K562 (cell line): ENCODE data around the gene IGFL1. TPM values are rescaled to one million over a fixed set of nuclear protein-coding genes. Genes with fewer than 3 reads are reported as not detected.

Experiments used
- ATF1 ChIP-seq, 2 experiments: fragments of 450-650 bp in 1 of 2; IDR thresholded peaks; 2 replicates each; pipeline ENCODE4 v1.6.1; 2016; ENCODE audit warnings: missing compliant biosample characterization in 1 of 2, missing genetic modification characterization in 1 of 2
- DNMT1 ChIP-seq: fragments of 450-650 bp; IDR thresholded peaks from 2 replicates; pipeline ENCODE4 v1.6.1; 2016; ENCODE audit warnings: antibody characterized with exemption, mild to moderate bottlenecking
- HDGF ChIP-seq: fragments of 450-650 bp; IDR thresholded peaks from 2 replicates; pipeline ENCODE4 v1.6.1; 2016
- HMG20B ChIP-seq: fragments of 250-450 bp; sonication (Bioruptor Pico); IDR thresholded peaks from 2 replicates; pipeline ENCODE4 v1.5.0; 2021; ENCODE audit warnings: mild to moderate bottlenecking
- HMGN3 ChIP-seq: IDR thresholded peaks from 2 replicates; pipeline ENCODE4 v1.6.1; 2011; ENCODE audit warnings: borderline replicate concordance, low read depth, mild to moderate bottlenecking, mixed read lengths, low read length; ENCODE audit not compliant: insufficient read length; ENCODE audit errors: extremely low read depth
- MCM5 ChIP-seq: fragments of 450-650 bp; IDR thresholded peaks from 2 replicates; pipeline ENCODE4 v1.6.1; 2016; ENCODE audit warnings: low read depth
- NFATC3 ChIP-seq: fragments of 450-650 bp; IDR thresholded peaks from 2 replicates; pipeline ENCODE4 v1.6.1; 2017; ENCODE audit warnings: mild to moderate bottlenecking
- NFE2L1 ChIP-seq: fragments of 450-650 bp; IDR thresholded peaks from 2 replicates; pipeline ENCODE4 v1.6.1; 2016; ENCODE audit warnings: missing genetic modification characterization, low read depth, mild to moderate bottlenecking, missing compliant biosample characterization, moderate library complexity, borderline replicate concordance
- NR2C2 ChIP-seq, 2 experiments: fragments of 200-800 bp in 1 of 2; sonication (Bioruptor generic) in 1 of 2; sonication (generic) in 1 of 2; formaldehyde crosslinking in 1 of 2; IDR thresholded peaks; 2 replicates each; pipeline versions ENCODE4 v1.6.1 to v1.8.0; 2016 to 2022; ENCODE audit warnings: mild to moderate bottlenecking in 1 of 2, missing compliant biosample characterization in 1 of 2, missing genetic modification characterization in 1 of 2, missing genetic modification reagents in 1 of 2
- POU5F1 ChIP-seq: fragments of 150-350 bp; IDR thresholded peaks from 2 replicates; pipeline ENCODE4 v1.6.1; 2014; ENCODE audit warnings: borderline replicate concordance, low read length, low read depth, mild to moderate bottlenecking; ENCODE audit not compliant: partially characterized antibody
- PRMT5 ChIP-seq: sonication (generic); formaldehyde crosslinking; IDR thresholded peaks from 2 replicates; pipeline ENCODE4 v1.5.0; 2020; ENCODE audit warnings: missing genetic modification reagents
- RBM22 ChIP-seq: fragments of 200-400 bp; formaldehyde crosslinking; IDR thresholded peaks from 2 replicates; pipeline ENCODE4 v1.6.1; 2018; ENCODE audit warnings: low read length, low read depth; ENCODE audit not compliant: poor library complexity, severe bottlenecking
- SIN3B ChIP-seq: fragments of 450-650 bp; IDR thresholded peaks from 2 replicates; pipeline ENCODE4 v1.6.1; 2017; ENCODE audit warnings: low read depth, mild to moderate bottlenecking, moderate library complexity
- SOX6 ChIP-seq: fragments of 450-650 bp; IDR thresholded peaks from 2 replicates; pipeline ENCODE4 v1.6.1; 2014; ENCODE audit warnings: mild to moderate bottlenecking
- SRSF9 ChIP-seq: fragments of 200-400 bp; formaldehyde crosslinking; IDR thresholded peaks from 2 replicates; pipeline ENCODE4 v1.6.1; 2017; ENCODE audit warnings: low read depth, low read length, borderline replicate concordance
- STAG1 ChIP-seq: sonication (generic); formaldehyde crosslinking; IDR thresholded peaks from 2 replicates; pipeline ENCODE4 v1.5.0; 2020; ENCODE audit warnings: missing genetic modification reagents, borderline replicate concordance
- ZC3H4 ChIP-seq: sonication (generic); formaldehyde crosslinking; IDR thresholded peaks from 2 replicates; pipeline ENCODE4 v1.9.0; 2021; ENCODE audit warnings: missing genetic modification reagents, borderline replicate concordance
- ZEB2 ChIP-seq: fragments of 450-650 bp; IDR thresholded peaks from 2 replicates; pipeline ENCODE4 v1.6.1; 2016
- ZFP36 ChIP-seq: fragments of 150-350 bp; IDR thresholded peaks from 2 replicates; pipeline ENCODE4 v1.6.1; 2018; ENCODE audit warnings: low read length, low read depth; ENCODE audit not compliant: partially characterized antibody
- ZNF140 ChIP-seq: fragments of 250-450 bp; sonication (Bioruptor Pico); IDR thresholded peaks from 2 replicates; pipeline ENCODE4 v1.8.0; 2021; ENCODE audit warnings: moderate library complexity, mild to moderate bottlenecking, inconsistent platforms
- ZNF24 ChIP-seq: fragments of 450-650 bp; IDR thresholded peaks from 2 replicates; pipeline ENCODE4 v1.6.1; 2016
- ZNF584 ChIP-seq: fragments of 200-800 bp; sonication (Bioruptor generic); IDR thresholded peaks from 2 replicates; pipeline ENCODE4 v1.6.1; 2016; ENCODE audit warnings: low read depth, mild to moderate bottlenecking, missing genetic modification characterization, missing compliant biosample characterization
- polyA plus RNA-seq, 8 experiments: library from polyadenylated mRNA; depleted of rRNA in 4 of 8; stranded (reverse) in 5 of 8; unstranded in 3 of 8; fragments of >200 nt; fragmentation: Nextera tagmentation in 2 of 8; fragmentation: Illumina TruSeq in 1 of 8; extraction: Ambion mirVana in 2 of 8; extraction: Trizol in 1 of 8; gene quantifications; 2 replicates each; pipeline versions ENCODE4 v1.2.1 to v1.2.3, GENCODE V29; 2011 to 2014; ENCODE audit warnings: inconsistent platforms in 1 of 8, missing spikeins in 1 of 8
- total RNA-seq, 7 experiments: library from RNA; depleted of rRNA in 6 of 7; stranded (reverse); fragments of >200 nt in 6 of 7; fragmentation: Illumina TruSeq in 2 of 7; extraction: Trizol in 2 of 7; gene quantifications; 2 replicates each; pipeline versions ENCODE4 v1.2.1 to v1.2.3, GENCODE V29; 2011 to 2021; ENCODE audit warnings: low replicate concordance in 1 of 7
- TF ChIP-seq, protein P1 (sequence below), 3 experiments: fragments of 200-800 bp in 1 of 3; fragments of 250-450 bp in 1 of 3; fragments of 450-650 bp in 1 of 3; sonication (Bioruptor Pico) in 1 of 3; sonication (Bioruptor generic) in 1 of 3; formaldehyde crosslinking in 1 of 3; IDR thresholded peaks; 2 replicates each; pipeline versions ENCODE4 v1.6.1 to v1.8.0; 2016 to 2022; ENCODE audit warnings: mild to moderate bottlenecking in 2 of 3, missing genetic modification characterization in 2 of 3, missing compliant biosample characterization in 1 of 3, moderate library complexity in 1 of 3

The IGFL1 gene
- total and polyA plus RNA-seq, 9 of the 15 experiments (the other 6 are each of a cell fraction or from before 2014, with no cell fraction given), result not detected

DNA sequence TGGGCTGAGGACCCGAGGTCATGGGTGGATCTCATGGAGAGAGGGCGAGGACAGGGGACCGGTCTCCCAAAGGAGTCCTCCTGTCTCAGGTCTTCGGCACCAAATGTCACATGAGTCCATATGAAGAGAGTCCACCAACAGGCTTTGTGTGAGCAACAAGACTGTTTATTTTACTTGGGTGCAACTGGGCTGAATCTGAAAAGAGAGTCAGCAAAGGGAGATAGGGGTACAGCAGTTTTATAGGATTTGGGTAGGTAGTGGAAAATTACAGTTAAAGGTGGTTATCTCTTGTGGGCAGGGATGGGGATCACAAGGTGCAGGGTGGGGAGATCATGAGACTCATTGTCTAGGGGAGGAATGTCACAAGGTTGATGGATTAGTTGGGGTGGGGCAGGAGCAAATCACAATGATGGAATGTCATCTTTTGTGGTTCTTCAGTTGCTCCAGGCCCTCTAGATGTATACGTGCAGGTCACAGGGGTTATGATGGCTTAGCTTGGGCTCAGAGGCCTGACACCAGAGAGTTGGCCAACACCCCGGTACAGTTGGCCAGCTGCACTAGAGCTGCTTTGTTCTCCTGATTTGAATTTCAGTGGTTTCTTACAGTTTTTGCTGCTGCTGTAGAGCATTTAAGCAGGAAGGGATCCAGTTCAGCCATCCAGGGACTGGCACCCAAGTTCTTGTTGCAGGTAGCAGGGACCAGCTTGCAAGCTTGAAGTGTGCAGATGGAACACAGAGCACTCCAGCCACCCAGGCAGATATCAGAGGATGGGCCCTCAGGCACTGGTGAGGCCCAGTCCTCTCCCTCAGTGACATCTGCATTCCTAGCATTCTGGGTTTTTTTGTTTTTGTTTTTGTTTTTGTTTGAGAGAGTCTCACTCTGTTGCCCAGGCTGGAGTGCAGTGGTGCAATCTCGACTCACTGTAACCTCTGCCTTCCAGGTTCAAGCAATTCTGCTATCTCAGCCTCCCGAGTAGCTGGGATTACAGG, 26.4 kb upstream of the IGFL1 start (continued):
- no peak; the same call in 1 of the 2 replicates for TF ChIP-seq ZC3H4 (CRISPR knock-in tag)
- TF ChIP-seq NFATC3, result no peak
- no peak for TF ChIP-seq HMGN3
- no peak for TF ChIP-seq DNMT1
- peak; percentile 93 for TF ChIP-seq SOX6
- TF ChIP-seq NR2C2 (CRISPR knock-in tag; IDR thresholded peaks at IDR 0.05), result peak; percentile 43; the same call in 1 of the 2 replicates
- peak; percentile 86 for TF ChIP-seq NR2C2 (tag; IDR thresholded peaks at IDR 0.05)
- no peak for TF ChIP-seq NFE2L1 (tag)
- no peak for TF ChIP-seq ATF1 (CRISPR knock-in tag; IDR thresholded peaks at IDR 0.05)
- TF ChIP-seq ATF1 (tag; IDR thresholded peaks at IDR 0.05), result peak; percentile 53
- TF ChIP-seq ZFP36, result no peak
- TF ChIP-seq, protein P1, sequence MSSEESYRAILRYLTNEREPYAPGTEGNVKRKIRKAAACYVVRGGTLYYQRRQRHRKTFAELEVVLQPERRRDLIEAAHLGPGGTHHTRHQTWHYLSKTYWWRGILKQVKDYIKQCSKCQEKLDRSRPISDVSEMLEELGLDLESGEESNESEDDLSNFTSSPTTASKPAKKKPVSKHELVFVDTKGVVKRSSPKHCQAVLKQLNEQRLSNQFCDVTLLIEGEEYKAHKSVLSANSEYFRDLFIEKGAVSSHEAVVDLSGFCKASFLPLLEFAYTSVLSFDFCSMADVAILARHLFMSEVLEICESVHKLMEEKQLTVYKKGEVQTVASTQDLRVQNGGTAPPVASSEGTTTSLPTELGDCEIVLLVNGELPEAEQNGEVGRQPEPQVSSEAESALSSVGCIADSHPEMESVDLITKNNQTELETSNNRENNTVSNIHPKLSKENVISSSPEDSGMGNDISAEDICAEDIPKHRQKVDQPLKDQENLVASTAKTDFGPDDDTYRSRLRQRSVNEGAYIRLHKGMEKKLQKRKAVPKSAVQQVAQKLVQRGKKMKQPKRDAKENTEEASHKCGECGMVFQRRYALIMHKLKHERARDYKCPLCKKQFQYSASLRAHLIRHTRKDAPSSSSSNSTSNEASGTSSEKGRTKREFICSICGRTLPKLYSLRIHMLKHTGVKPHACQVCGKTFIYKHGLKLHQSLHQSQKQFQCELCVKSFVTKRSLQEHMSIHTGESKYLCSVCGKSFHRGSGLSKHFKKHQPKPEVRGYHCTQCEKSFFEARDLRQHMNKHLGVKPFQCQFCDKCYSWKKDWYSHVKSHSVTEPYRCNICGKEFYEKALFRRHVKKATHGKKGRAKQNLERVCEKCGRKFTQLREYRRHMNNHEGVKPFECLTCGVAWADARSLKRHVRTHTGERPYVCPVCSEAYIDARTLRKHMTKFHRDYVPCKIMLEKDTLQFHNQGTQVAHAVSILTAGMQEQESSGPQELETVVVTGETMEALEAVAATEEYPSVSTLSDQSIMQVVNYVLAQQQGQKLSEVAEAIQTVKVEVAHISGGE (CRISPR knock-in tag; IDR thresholded peaks at IDR 0.05), result 0 out of 6 replicates have a peak, but pooled peaks of 1 of the 3 experiments have one; percentile 44
- TF ChIP-seq SRSF9, result no peak
- TF ChIP-seq ZEB2, result peak; percentile 88
- TF ChIP-seq POU5F1, result no peak
- no peak for TF ChIP-seq ZNF24
- no peak for TF ChIP-seq ZNF584 (CRISPR knock-in tag)
- TF ChIP-seq HMG20B (CRISPR knock-in tag), result no peak
- peak; percentile 85 for TF ChIP-seq ZNF140 (CRISPR knock-in tag)
- no peak for TF ChIP-seq PRMT5 (CRISPR knock-in tag)
- TF ChIP-seq SIN3B, result no peak
- no peak for TF ChIP-seq RBM22
- TF ChIP-seq STAG1, result no peak
- TF ChIP-seq MCM5, result no peak
- no peak for TF ChIP-seq HDGF
